SK-N-SH (cell line): ENCODE results near the gene TMED8. TPM values are rescaled to one million over a fixed set of nuclear protein-coding genes. Genes with fewer than 3 reads are reported as not detected.

Experiments
- CTCF ChIA-PET: fragments of 300-600, 350-600 bp; formaldehyde crosslinking; extraction: SDS; loops from one replicate; lab custom pipeline; 2021; lab: Yijun Ruan, JAX
- POLR2A ChIA-PET: fragments of 350-600 bp; sonication (Branson Sonifier 250); formaldehyde crosslinking; extraction: SDS; loops from one replicate; lab custom pipeline; 2020; ENCODE audit warnings: antibody characterized with exemption, inconsistent platforms; lab: Yijun Ruan, JAX
- DNase-seq: peaks from one replicate; pipeline ENCODE4 v3.0.0; 2012
- H2AFZ ChIP-seq: fragments of 200-600 bp; sonication (generic); 2 replicates; pipeline ENCODE4 v1.8.1; 2016; ENCODE audit warnings: antibody characterized with exemption, mild to moderate bottlenecking, low read depth
- H3F3A ChIP-seq: fragments of 200-600 bp; sonication (generic); replicated peaks from 2 replicates; pipeline ENCODE3; 2016; ENCODE audit warnings: antibody characterized with exemption, mild to moderate bottlenecking; ENCODE audit not compliant: insufficient read depth
- H3K27ac ChIP-seq, 2 experiments: fragments of 200-500 bp in 1 of 2; fragments of 200-600 bp in 1 of 2; sonication (Bioruptor generic) in 1 of 2; sonication (generic), shearing (Covaris generic) in 1 of 2; 2 replicates each; pipeline versions ENCODE4 v1.5.1 to v1.6.1; 2014 to 2016; ENCODE audit warnings: low read depth in 2 of 2, inconsistent platforms in 1 of 2, low read length in 1 of 2, mild to moderate bottlenecking in 1 of 2, mixed read lengths in 1 of 2
- H3K27me3 ChIP-seq: fragments of 200-600 bp; sonication (generic), shearing (Covaris generic); 2 replicates; pipeline ENCODE4 v1.6.1; 2016; ENCODE audit warnings: mixed run types; ENCODE audit not compliant: insufficient read depth
- H3K36me3 ChIP-seq, 2 experiments: fragments of 200-500 bp in 1 of 2; fragments of 200-600 bp in 1 of 2; sonication (Bioruptor generic) in 1 of 2; sonication (generic) in 1 of 2; replicated peaks in 1 of 2; 2 replicates each; pipeline versions ENCODE3 to v1.5.1; 2014 to 2016; ENCODE audit warnings: low read length in 1 of 2, mild to moderate bottlenecking in 1 of 2; ENCODE audit not compliant: insufficient read depth in 2 of 2, control insufficient read depth in 1 of 2
- H3K4me1 ChIP-seq, 2 experiments: fragments of 200-500 bp in 1 of 2; fragments of 200-600 bp in 1 of 2; sonication (Bioruptor generic) in 1 of 2; sonication (generic), shearing (Covaris generic) in 1 of 2; 2 replicates each; pipeline versions ENCODE4 v1.5.1 to v1.6.1; 2014 to 2016; ENCODE audit warnings: low read depth in 1 of 2, low read length in 1 of 2, mixed run types in 1 of 2; ENCODE audit not compliant: insufficient read depth in 2 of 2, control insufficient read depth in 1 of 2
- H3K4me2 ChIP-seq: fragments of 200-600 bp; sonication (generic), shearing (Covaris generic); 2 replicates; pipeline ENCODE4 v1.6.1; 2017; ENCODE audit warnings: mixed run types
- H3K4me3 ChIP-seq, 2 experiments: fragments of 200-500 bp in 1 of 2; fragments of 200-600 bp in 1 of 2; sonication (Bioruptor generic) in 1 of 2; sonication (generic), shearing (Covaris generic) in 1 of 2; 2 replicates each; pipeline versions ENCODE4 v1.5.1 to v1.8.1; 2014 to 2016; ENCODE audit warnings: low read depth in 2 of 2, inconsistent platforms in 1 of 2, low read length in 1 of 2, mild to moderate bottlenecking in 1 of 2, mixed read lengths in 1 of 2, moderate library complexity in 1 of 2
- H3K79me2 ChIP-seq: fragments of 200-600 bp; sonication (generic); 2 replicates; pipeline ENCODE4 v1.8.1; 2017; ENCODE audit warnings: mild to moderate bottlenecking; ENCODE audit not compliant: insufficient read depth
- H3K9ac ChIP-seq: fragments of 200-600 bp; sonication (generic); 2 replicates; pipeline ENCODE4 v1.6.1; 2017; ENCODE audit warnings: mixed run types
- H3K9me2 ChIP-seq: fragments of 200-600 bp; sonication (generic); 2 replicates; pipeline ENCODE4 v1.6.1; 2017; ENCODE audit warnings: mixed run types
- H3K9me3 ChIP-seq: fragments of 200-600 bp; sonication (generic); 2 replicates; pipeline ENCODE4 v1.6.1; 2017; ENCODE audit warnings: mixed run types, mild to moderate bottlenecking, moderate library complexity
- H4K20me1 ChIP-seq: fragments of 200-600 bp; sonication (generic); 2 replicates; pipeline ENCODE4 v1.6.1; 2017; ENCODE audit warnings: mild to moderate bottlenecking, mixed run types; ENCODE audit not compliant: insufficient read depth
- IRF3 ChIP-seq: fragments of 150-350 bp; IDR thresholded peaks from 2 replicates; pipeline ENCODE4 v1.6.1; 2016; ENCODE audit warnings: mild to moderate bottlenecking, low read depth, low read length
- JUND ChIP-seq: IDR thresholded peaks from 2 replicates; pipeline ENCODE4 v1.4.0; 2012
- MAX ChIP-seq: IDR thresholded peaks from 2 replicates; pipeline ENCODE4 v1.4.0; 2012; ENCODE audit warnings: low read depth
- MEF2A ChIP-seq: IDR thresholded peaks from 2 replicates; pipeline ENCODE4 v1.4.0; 2012; ENCODE audit warnings: low read depth, borderline replicate concordance
- NRF1 ChIP-seq: IDR thresholded peaks from 2 replicates; pipeline ENCODE4 v1.6.1; 2012; ENCODE audit warnings: low read depth, mild to moderate bottlenecking, low read length
- RAD21 ChIP-seq: IDR thresholded peaks from 2 replicates; pipeline ENCODE4 v1.6.1; 2012; ENCODE audit warnings: mild to moderate bottlenecking, low read length
- RCOR1 ChIP-seq: fragments of 150-350 bp; IDR thresholded peaks from 2 replicates; pipeline ENCODE4 v1.6.1; 2017; ENCODE audit warnings: antibody characterized with exemption, low read length
- SIN3A ChIP-seq: IDR thresholded peaks from 2 replicates; pipeline ENCODE4 v1.6.1; 2012; ENCODE audit warnings: low read depth, mild to moderate bottlenecking, low read length, moderate library complexity, borderline replicate concordance
- SMC3 ChIP-seq: IDR thresholded peaks from 2 replicates; pipeline ENCODE4 v1.6.1; 2012; ENCODE audit warnings: low read depth, low read length, improper control_type of control experiment
- TAF1 ChIP-seq: IDR thresholded peaks from 2 replicates; pipeline ENCODE4 v1.6.1; 2012; ENCODE audit warnings: low read depth, mild to moderate bottlenecking, low read length, moderate library complexity, borderline replicate concordance
- TEAD4 ChIP-seq: IDR thresholded peaks from 2 replicates; pipeline ENCODE4 v1.4.0; 2012; ENCODE audit warnings: mild to moderate bottlenecking, borderline replicate concordance; ENCODE audit not compliant: insufficient read depth
- USF2 ChIP-seq: fragments of 150-350 bp; IDR thresholded peaks from 2 replicates; pipeline ENCODE4 v1.6.1; 2017; ENCODE audit warnings: antibody characterized with exemption, low read length, low read depth, borderline replicate concordance
- ZBTB33 ChIP-seq: IDR thresholded peaks from 2 replicates; pipeline ENCODE4 v1.4.0; 2012; ENCODE audit warnings: low read depth, borderline replicate concordance
- WGBS: methylation state at CpG from one replicate; pipeline ENCODE4 v1.1.6; 2017; ENCODE audit warnings: low lambda C conversion rate; 5-methylcytosine and 5-hydroxymethylcytosine counted together
- polyA plus RNA-seq, 3 experiments: library from polyadenylated mRNA; depleted of rRNA; stranded (reverse); fragments of >200 nt; gene quantifications; 2 replicates each; pipeline ENCODE4 v1.2.3, GENCODE V29; 2012

Gene TMED8
- polyA plus RNA-seq, 1 of the 3 experiments (the other 2 are of a cell fraction), result 2.3 TPM

- Histone ChIP-seq H3K27me3 (no peaks in the 10 kb centered on the region), H3F3A (no peaks in the 10 kb centered on the region), H3K27ac (no peak overlapping the region), H4K20me1 (no peaks in the 10 kb centered on the region), H3K4me3 (no peak overlapping the region), H3K4me2 (no peak overlapping the region), H3K9me3 (no peaks in the 10 kb centered on the region), H2AFZ (no peak overlapping the region), H3K36me3 (peaks cover 7 to 10% of the 10 kb centered on the region in 2 experiments), H3K9ac (no peak overlapping the region), H3K4me1 (0 out of 4 replicates have a peak, but pooled peaks cover 0 to 4% of the 10 kb centered on the region in 2 experiments), H3K9me2 (no peaks in the 10 kb centered on the region), H3K79me2 (no peaks in the 10 kb centered on the region)
- WGBS, result 86% methylated on average over 3 of the region's 3 CpGs
- ChIA-PET POLR2A (interaction anchor here (0.6 kb wide), 1 partner anchor 30 kb away, joined by 3 read pairs; the partner anchor contains the start of gene SAMD15), CTCF (interaction anchor here (1.1 kb wide), 1 partner anchor 16 kb away, joined by 3 read pairs; no protein-coding TSS in a partner anchor)
- no peak for DNase-seq
- no peak for TF ChIP-seq NRF1
- no peak for TF ChIP-seq RCOR1
- TF ChIP-seq IRF3, result no peak
- no peak for TF ChIP-seq MEF2A
Measured at GRCh38 chr14:77347751-77348150, 29.1 kb downstream of the TMED8 start.

- CTCF ChIA-PET, result no interaction called here
Measured at GRCh38 chr14:77346495-77346894, 30.4 kb downstream of the TMED8 start.

More at GRCh38 chr14:77346495-77346894, 30.4 kb downstream of the TMED8 start:
- Histone ChIP-seq H3K36me3 (peaks cover 7 to 20% of the 10 kb centered on the region in 2 experiments), H2AFZ (no peak overlapping the region), H3F3A (no peaks in the 10 kb centered on the region), H3K27me3 (no peaks in the 10 kb centered on the region), H3K9me3 (no peaks in the 10 kb centered on the region), H3K9ac (no peak overlapping the region), H3K9me2 (no peaks in the 10 kb centered on the region), H3K4me2 (no peak overlapping the region), H3K27ac (no peak overlapping the region), H3K4me1 (0 out of 4 replicates have a peak, but pooled peaks cover 0 to 5% of the 10 kb centered on the region in 2 experiments), H4K20me1 (no peaks in the 10 kb centered on the region), H3K79me2 (no peaks in the 10 kb centered on the region), H3K4me3 (no peak overlapping the region)
- 96% methylated on average over 2 of the region's 2 CpGs for WGBS
- POLR2A ChIA-PET, result interaction anchor here (0.7 kb wide), 1 partner anchor 248 kb away, joined by 3 read pairs; the partner anchor contains the start of gene CIPC
- DNase-seq, result no peak
- TF ChIP-seq TEAD4, result no peak
- no peak for TF ChIP-seq IRF3
- no peak for TF ChIP-seq TAF1
- TF ChIP-seq RCOR1, result no peak
- TF ChIP-seq ZBTB33, result no peak
- TF ChIP-seq JUND, result no peak
- TF ChIP-seq SMC3, result no peak
- no peak for TF ChIP-seq SIN3A
- TF ChIP-seq RAD21, result no peak
- TF ChIP-seq MAX, result no peak
- no peak for TF ChIP-seq USF2
- no peak for TF ChIP-seq MEF2A
